RCC 7860 (cell line): Measurements from ENCODE around the gene QKI.
"Not testable (repeated sequence)": the region's sequence is repeated elsewhere in the genome, so short reads cannot be mapped to it uniquely, and the experiment has no call there.

Source experiments
- DNase-seq: peaks from one replicate; pipeline ENCODE4 v3.0.0-alpha.2; 2015; ENCODE audit warnings: low spot score
- FAIRE-seq: peaks from 2 replicates; lab custom pipeline; 2012; peaks lifted over from hg19 to GRCh38; lab: Jason Lieb, UNC

The QKI gene

DNA sequence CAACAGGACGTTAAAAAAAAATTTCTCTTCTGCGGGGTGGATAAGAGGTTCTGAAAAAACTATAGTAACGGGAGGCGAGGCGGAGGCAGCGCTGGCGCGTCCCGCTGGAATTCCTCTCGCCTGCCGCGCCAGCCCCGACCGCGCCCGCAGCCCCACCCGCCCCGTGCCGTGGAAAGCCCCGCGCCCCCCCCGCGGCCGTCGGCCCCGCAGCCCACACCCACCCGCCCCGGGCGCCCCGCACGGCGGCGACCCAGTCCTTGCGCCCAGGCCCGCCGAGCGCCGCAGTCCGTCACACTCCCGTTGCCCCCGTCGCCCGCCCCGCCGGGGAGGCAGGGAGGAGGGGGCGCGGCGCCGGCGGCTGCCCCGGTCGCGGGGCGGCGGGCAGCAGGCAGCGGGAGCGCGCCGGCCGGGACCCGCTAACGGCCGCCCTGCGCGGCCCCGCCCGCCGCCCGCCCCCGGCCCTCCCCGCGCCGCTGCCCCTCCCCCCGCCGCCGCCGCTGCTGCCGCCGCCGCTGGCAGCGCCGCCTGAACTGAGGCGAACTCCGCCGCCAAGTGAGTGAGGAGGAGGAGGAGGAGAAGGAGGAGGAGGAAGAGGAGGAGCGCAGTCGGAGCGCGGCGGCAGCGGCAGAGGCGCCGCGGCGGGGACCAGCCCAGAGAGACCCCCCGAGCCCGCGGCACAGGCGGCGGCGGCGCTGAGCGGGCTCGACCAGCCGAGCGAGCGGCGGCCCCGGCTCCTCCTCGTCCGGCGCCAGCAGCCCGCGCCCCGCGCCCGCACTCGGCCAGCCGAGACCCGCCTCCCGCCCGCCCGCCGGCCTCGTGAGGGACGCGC, at the start of gene QKI:
TSS of gene QKI (plus strand) at position 602 of the 829 bp plus-strand sequence. CDS start 476 bp downstream, outside the sequence.
- peak; percentile 73 for DNase-seq

GRCh38 chr6:163366288-163366687, 48.2 kb upstream of the QKI start:
- FAIRE-seq (no peak), DNase-seq (no peak)

More for the DNA sequence above, at the start of gene QKI:
- no peak for FAIRE-seq

DNA sequence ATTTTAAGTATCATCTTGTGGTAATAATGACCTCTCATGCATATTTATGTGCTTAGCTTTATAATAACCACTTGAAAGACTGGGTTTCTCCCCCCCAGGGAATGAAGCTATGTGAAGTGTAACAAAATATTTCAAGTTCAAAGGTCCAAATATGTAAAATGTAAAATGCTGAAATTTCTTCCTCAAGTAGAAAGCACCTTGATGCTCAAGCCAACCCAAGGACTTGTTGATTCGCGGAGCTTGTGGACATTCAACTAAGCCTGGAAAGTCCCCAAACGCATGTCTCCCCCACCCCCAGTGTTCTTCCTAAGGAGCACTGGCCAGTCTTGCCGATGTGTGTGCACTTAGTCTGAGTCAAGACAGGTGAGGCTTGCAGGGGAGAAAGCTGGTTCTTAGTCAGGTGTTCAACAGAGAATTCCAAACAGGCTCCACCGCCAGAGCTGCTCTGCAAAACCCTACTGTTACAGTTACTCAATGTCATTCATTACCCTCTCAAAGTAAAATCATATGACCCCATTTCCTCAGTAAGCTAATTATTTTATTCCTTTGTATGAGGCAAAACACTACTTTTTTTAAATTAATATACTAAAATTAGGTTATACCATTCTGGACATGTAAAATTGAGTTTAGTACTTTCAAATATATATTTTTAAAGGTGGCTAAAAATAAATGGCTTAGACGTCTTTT, 46.9 kb upstream of the QKI start:
- DNase-seq (no peak), FAIRE-seq (no peak)

- no peak for FAIRE-seq
Observed at GRCh38 chr6:163369141-163369540, 45.4 kb upstream of the QKI start.

DNA sequence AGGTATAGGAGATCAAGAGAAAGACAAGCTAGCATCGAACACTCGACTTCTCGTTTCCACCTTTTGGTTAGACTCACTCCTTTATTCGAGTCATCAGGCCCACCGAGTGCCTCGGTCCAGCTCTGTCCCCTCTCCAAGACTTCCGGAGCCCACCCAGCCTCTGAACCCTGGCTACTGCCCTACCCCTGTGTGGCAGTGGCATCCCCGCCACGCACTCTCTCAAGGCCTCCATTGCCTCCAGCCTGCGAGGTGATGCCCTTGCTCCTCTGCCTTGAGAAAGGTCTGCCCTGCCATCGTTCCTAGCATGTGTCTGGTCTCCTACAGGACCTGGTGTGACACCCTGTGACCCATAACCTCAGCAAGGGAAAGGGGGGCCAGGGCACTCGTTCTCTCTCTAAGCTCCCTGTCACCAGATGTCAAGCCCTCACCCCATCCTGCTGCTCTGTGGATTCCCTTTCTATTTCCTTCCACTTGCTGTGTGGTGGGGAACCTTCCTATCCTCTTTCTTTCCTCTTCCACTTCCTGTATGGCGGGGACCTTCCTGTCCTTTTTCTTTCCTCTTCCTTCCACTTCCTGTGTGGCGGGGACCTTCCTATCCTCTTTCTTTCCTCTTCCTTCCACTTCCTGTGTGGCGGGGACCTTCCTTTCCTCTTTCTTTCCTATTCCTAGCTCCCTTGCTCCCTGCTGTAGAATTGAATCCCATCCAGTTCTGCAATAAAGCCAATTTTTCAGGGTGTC, 44.7 kb upstream of the QKI start:
- FAIRE-seq: no peak
- DNase-seq: no peak

More at GRCh38 chr6:163369141-163369540, 45.4 kb upstream of the QKI start:
- no peak for DNase-seq

- no peak for FAIRE-seq
- no peak for DNase-seq
Observed at GRCh38 chr6:163370464-163371117, 43.9 kb upstream of the QKI start.

DNA sequence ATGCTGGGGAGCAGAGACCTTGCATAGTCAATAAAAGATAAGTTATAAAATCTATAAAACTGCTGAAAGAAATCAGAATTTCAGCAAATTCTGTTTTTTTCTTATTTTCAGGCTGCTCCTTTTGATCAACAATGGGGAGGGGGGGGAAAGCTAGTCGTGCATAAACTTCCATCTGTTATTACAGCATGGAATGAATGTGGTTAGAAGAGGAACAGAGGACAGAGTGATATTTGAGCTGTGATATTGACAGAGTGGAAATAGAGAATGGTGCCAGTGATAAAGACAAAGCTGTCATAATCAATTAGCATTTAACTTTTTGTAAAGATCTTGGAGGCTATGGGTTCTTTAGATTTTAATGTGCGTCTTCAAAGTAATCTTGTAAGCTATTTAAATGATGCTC, 43.4 kb upstream of the QKI start:
- DNase-seq (no peak), FAIRE-seq (no peak)

DNA sequence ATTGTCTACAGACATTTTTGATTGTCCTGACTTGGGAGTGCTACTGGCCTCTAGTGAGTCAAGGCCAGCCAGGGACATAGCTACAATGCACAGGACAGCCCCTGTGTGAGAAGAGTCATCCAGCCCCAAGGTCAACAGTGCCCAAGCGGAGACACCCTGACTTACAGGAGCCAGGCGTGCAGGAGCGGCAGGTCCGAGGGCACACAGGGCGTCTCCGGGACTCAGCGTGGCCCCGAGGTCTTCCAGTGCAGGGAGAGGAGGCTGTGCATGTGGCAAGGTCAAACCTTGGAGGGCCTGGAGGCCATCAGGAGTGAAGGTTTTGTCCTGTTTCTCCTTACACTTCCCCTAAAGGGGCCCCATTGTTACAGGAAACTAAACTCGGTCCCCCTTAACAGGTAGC, 41.3 kb upstream of the QKI start:
- DNase-seq (no peak), FAIRE-seq (no peak)

DNA sequence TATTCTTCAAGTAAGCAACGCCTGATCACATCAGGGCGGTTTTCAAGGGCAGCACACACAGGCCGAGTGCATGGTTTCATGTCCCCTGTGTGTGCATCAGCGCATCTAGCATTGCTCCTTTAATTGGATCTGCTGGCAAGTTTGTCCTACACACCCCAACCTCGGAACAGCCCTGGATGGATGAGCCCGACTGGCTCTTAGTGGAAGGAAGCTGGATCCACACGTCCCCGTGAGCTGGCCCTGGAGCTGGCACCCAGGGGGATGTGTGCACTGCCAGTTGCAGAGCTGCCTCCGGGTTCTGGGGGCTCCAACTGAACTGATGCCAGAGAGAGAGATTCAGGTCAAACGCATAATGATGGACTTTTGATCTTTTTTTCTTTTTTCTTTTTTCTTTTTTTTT, 39.2 kb upstream of the QKI start:
- DNase-seq (no peak), FAIRE-seq (no peak)

GRCh38 chr6:163376187-163376586, 38.3 kb upstream of the QKI start:
- DNase-seq (no peak), FAIRE-seq (no peak)

- no peak for FAIRE-seq
Observed at GRCh38 chr6:163377561-163377960, 37.0 kb upstream of the QKI start.

GRCh38 chr6:163380216-163380615, 34.3 kb upstream of the QKI start:
- DNase-seq: no peak
- no peak for FAIRE-seq

More at GRCh38 chr6:163377561-163377960, 37.0 kb upstream of the QKI start:
- no peak for DNase-seq

DNA sequence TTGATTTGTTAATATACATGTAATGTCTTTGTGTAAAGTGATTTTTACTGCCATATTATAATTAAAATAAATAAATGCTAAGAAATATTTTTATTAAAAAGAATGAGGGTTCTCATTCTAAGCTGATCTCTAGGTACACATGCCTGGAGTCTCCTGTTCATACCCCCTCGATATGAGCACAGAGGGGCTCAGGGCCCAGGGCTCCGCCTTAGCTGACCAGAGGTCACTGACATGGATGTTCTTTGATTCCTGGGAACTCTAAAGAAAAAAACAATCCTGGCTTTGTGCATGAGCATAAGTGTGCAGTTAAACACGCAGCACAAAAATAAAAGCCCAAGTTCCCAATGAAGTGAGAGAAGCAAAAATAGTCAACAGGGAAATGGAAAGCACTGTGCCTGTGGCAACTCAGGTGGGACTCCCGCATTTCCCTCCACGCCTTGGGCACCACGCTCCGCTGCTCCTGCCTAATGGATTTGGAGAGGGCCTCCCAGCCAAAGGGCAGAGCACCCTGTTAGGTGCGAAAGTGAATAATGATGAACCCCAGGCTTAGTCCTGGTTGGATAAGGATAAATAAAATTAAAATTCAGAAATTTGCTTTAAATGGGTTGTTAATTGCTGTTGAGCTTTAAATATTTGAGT, 33.3 kb upstream of the QKI start:
- DNase-seq (no peak), FAIRE-seq (no peak)

GRCh38 chr6:163383396-163383795, 31.1 kb upstream of the QKI start:
- not testable (repeated sequence) for FAIRE-seq, DNase-seq

DNA sequence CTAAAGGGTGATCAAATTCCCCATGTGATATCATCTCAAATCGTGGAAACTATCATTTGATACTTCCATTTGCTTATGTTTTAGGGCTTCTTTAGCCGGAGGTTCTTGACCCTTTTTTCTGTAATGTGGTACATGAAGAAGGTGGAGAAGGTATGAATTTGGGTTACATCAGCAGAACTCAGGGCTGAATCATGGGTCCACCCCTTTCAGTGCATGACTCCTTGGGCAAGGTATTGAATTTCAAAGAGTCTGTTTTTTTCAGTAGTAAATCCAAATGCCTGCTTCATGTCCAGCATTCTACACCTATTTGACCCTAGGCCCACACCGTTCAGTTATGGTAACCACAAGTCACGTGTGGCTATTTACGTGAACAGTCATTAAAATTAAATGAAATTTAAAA, 30.6 kb upstream of the QKI start:
- FAIRE-seq (no peak), DNase-seq (no peak)

DNA sequence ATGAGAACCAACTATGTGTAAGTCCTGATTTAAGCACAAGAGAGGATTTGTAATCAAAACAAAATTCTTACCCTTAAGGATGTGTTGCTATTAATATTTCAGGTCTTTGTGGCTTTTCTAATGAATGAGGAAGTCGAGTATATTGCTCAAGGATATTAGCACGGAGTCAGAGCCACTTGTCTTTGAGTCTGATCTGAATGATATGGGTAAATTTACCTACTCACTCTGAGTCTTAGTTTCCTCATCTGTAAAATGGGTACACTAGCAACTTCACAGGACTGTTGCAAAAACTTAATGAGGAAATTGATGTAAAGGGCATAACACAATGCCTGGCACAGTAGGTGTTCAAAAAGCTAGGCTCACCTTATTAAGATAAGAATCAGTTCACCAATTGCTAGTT, 30.0 kb upstream of the QKI start:
- FAIRE-seq (no peak), DNase-seq (no peak)

DNA sequence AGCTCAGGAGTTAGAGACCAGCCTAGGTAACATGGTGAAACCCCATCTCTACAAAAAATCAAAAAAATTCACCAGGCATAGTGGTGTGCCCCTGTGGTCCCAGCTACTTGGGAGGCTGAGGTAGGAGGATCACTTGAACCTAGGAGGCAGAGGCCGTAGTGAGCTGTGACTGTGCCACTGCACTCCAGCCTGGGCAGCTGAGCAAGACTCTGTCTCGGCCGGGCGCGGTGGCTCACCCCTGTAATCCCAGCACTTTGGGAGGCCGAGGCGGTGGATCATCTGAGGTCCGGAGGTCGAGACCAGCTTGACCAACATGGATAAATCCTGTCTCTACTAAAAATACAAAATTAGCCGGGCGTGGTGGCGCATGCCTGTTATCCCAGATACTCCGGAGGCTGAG, 29.0 kb upstream of the QKI start:
- FAIRE-seq, DNase-seq: not testable (repeated sequence)

- FAIRE-seq (no peak), DNase-seq (no peak)
Observed at GRCh38 chr6:163386329-163386908, 28.1 kb upstream of the QKI start.

- DNase-seq (no peak), FAIRE-seq (no peak)
Observed at GRCh38 chr6:163387317-163387716, 27.2 kb upstream of the QKI start.

- DNase-seq: no peak
- FAIRE-seq: no peak
Observed at GRCh38 chr6:163389354-163389753, 25.2 kb upstream of the QKI start.
